Smooth muscle cell (in vitro differentiated cells): ENCODE measurements around the gene RBMS2. TPM values are rescaled to one million over a fixed set of nuclear protein-coding genes. Genes with fewer than 3 reads are reported as not detected.

Experiments used
- DNase-seq: peaks from one replicate; lab custom pipeline; 2025; ENCODE audit not compliant: unreplicated experiment; lab: John Stamatoyannopoulos, UW
- H2AFZ ChIP-seq: fragments of 200-600 bp; sonication (generic); 2 replicates; pipeline ENCODE4 v1.6.0; 2016; ENCODE audit warnings: antibody characterized with exemption, low read depth, mild to moderate bottlenecking
- H3F3A ChIP-seq: fragments of 200-600 bp; sonication (generic); 2 replicates; pipeline ENCODE4 v1.6.0; 2017; ENCODE audit warnings: antibody characterized with exemption, low read depth
- H3K27ac ChIP-seq: fragments of 200-600 bp; sonication (generic); 2 replicates; pipeline ENCODE4 v1.5.1; 2016; ENCODE audit warnings: low read depth, mild to moderate bottlenecking
- H3K27me3 ChIP-seq: fragments of 200-600 bp; sonication (generic); 2 replicates; pipeline ENCODE4 v1.6.1; 2016; ENCODE audit warnings: low read depth, mild to moderate bottlenecking
- H3K36me3 ChIP-seq: fragments of 200-600 bp; sonication (generic); 2 replicates; pipeline ENCODE4 v1.5.1; 2016; ENCODE audit warnings: low read depth
- H3K4me1 ChIP-seq: fragments of 200-600 bp; sonication (generic); 2 replicates; pipeline ENCODE4 v1.5.1; 2016; ENCODE audit warnings: low read depth
- H3K4me2 ChIP-seq: fragments of 200-600 bp; sonication (generic); 2 replicates; pipeline ENCODE4 v1.6.0; 2016; ENCODE audit warnings: mild to moderate bottlenecking
- H3K4me3 ChIP-seq: fragments of 200-600 bp; sonication (generic); 2 replicates; pipeline ENCODE4 v1.5.1; 2016; ENCODE audit warnings: mild to moderate bottlenecking
- H3K79me2 ChIP-seq: fragments of 200-600 bp; sonication (generic); 2 replicates; pipeline ENCODE4 v1.6.0; 2016; ENCODE audit warnings: low read depth, mild to moderate bottlenecking
- H3K9ac ChIP-seq: fragments of 200-600 bp; sonication (generic); 2 replicates; pipeline ENCODE4 v1.6.0; 2016; ENCODE audit warnings: low read depth
- H3K9me3 ChIP-seq: fragments of 200-600 bp; sonication (generic); replicated peaks from 2 replicates; pipeline ENCODE4 v1.5.1; 2016; ENCODE audit warnings: low read depth
- H4K20me1 ChIP-seq: fragments of 200-600 bp; sonication (generic); 2 replicates; pipeline ENCODE4 v1.6.0; 2016; ENCODE audit warnings: low read depth
- CTCF ChIP-seq: fragments of 200-600 bp; sonication (generic); IDR thresholded peaks from 2 replicates; pipeline ENCODE4 v1.5.1; 2017; ENCODE audit warnings: borderline replicate concordance, mild to moderate bottlenecking, antibody characterized with exemption; ENCODE audit not compliant: insufficient read depth, poor library complexity, severe bottlenecking
- whole genome bisulfite sequencing: methylation state at CpG from one replicate; pipeline ENCODE4 v1.1.7; 2016; ENCODE audit warnings: low lambda C conversion rate; 5-methylcytosine and 5-hydroxymethylcytosine counted together
- polyA plus RNA-seq: library from polyadenylated mRNA; unstranded; fragments of >200 nt; fragmentation: Nextera tagmentation; extraction: Ambion mirVana; gene quantifications from 2 replicates; pipeline ENCODE4 v1.2.1, GENCODE V29; 2016
- total RNA-seq: library from RNA; depleted of rRNA; stranded (reverse); fragments of >200 nt; gene quantifications from 2 replicates; pipeline ENCODE4 v1.2.3, GENCODE V29; 2014

Gene RBMS2
- total and polyA plus RNA-seq, 2 experiments from 2014 or later: 16.8 to 20.6 TPM

GRCh38 chr12:56628671-56629458 is 107.2 kb downstream of the RBMS2 start:
- Histone ChIP-seq H2AFZ (peak overlapping the region; percentile 78), H3K9me3 (no peaks in the 10 kb centered on the region), H3K27ac (peak overlapping the region; percentile 91), H4K20me1 (peaks cover 93% of the 10 kb centered on the region), H3K27me3 (no peaks in the 10 kb centered on the region), H3K9ac (peak overlapping the region; percentile 96), H3F3A (peaks cover 8% of the 10 kb centered on the region), H3K4me1 (peaks cover 37% of the 10 kb centered on the region), H3K79me2 (peaks cover 94% of the 10 kb centered on the region), H3K4me2 (peak overlapping the region; percentile 91), H3K36me3 (no peaks in the 10 kb centered on the region), H3K4me3 (peak overlapping the region; percentile 97)
- 3% methylated on average over 18 of the region's 18 CpGs for WGBS
- no peak for DNase-seq
- no peak for TF ChIP-seq CTCF

GRCh38 chr12:56629459-56630179 is 108.0 kb downstream of the RBMS2 start:
- WGBS: 1% methylated on average over 30 of the region's 46 CpGs
- TF ChIP-seq CTCF: no peak
- H3K36me3 ChIP-seq: no peaks in the 10 kb centered on the region
- H3K27me3 ChIP-seq: no peaks in the 10 kb centered on the region
- peaks cover 8% of the 10 kb centered on the region for H3F3A ChIP-seq
- H3K4me3 ChIP-seq: peak overlapping the region; percentile 97
- H2AFZ ChIP-seq: peak overlapping the region; percentile 78
- no peaks in the 10 kb centered on the region for H3K9me3 ChIP-seq
- peak overlapping the region; percentile 91 for H3K4me2 ChIP-seq
- H3K79me2 ChIP-seq: peaks cover 94% of the 10 kb centered on the region
- H3K9ac ChIP-seq: peak overlapping the region; percentile 96
- peaks cover 93% of the 10 kb centered on the region for H4K20me1 ChIP-seq
- peaks cover 40% of the 10 kb centered on the region for H3K4me1 ChIP-seq
- H3K27ac ChIP-seq: peak overlapping the region; percentile 91
- DNase-seq: no peak

GRCh38 chr12:56630180-56630632 is 108.6 kb downstream of the RBMS2 start, which contains the start of gene BAZ2A:
BAZ2A (minus strand) TSS chr12:56630326; CDS start chr12:56617530, 12,796 bp downstream.
- H3K4me3 ChIP-seq: peak within 1 kb of the TSS; percentile 97
- no peaks in the 10 kb centered on the region for H3K9me3 ChIP-seq
- peak within 1 kb of the TSS; percentile 91 for H3K4me2 ChIP-seq
- no peaks in the 10 kb centered on the region for H3K36me3 ChIP-seq
- no peak for TF ChIP-seq CTCF
- peaks cover 8% of the 10 kb centered on the region for H3F3A ChIP-seq
- WGBS: 4% methylated on average over 9 of the region's 31 CpGs
- peaks cover 87% of the 10 kb centered on the region for H4K20me1 ChIP-seq
- peaks cover 92% of the 10 kb centered on the region for H3K79me2 ChIP-seq
- peak within 1 kb of the TSS; percentile 78 for H2AFZ ChIP-seq
- H3K4me1 ChIP-seq: peaks cover 40% of the 10 kb centered on the region
- H3K27me3 ChIP-seq: no peaks in the 10 kb centered on the region
- peak within 1 kb of the TSS; percentile 96 for H3K9ac ChIP-seq
- peak within 1 kb of the TSS; percentile 91 for H3K27ac ChIP-seq
- DNase-seq: peak; percentile 42
